NB4 (cell line): ENCODE measurements around the gene POLDIP2.

Experiments
- CTCF ChIP-seq: IDR thresholded peaks from one replicate; pipeline ENCODE4 v1.5.1; 2012; ENCODE audit warnings: low read depth, low read length
- MAX ChIP-seq: IDR thresholded peaks from 2 replicates; pipeline ENCODE4 v1.6.1; 2011; ENCODE audit warnings: low read depth, low read length
- POLR2A ChIP-seq: IDR thresholded peaks from 2 replicates; pipeline ENCODE4 v1.6.1; 2011; ENCODE audit warnings: mild to moderate bottlenecking; ENCODE audit not compliant: insufficient read length; ENCODE audit errors: extremely low read depth

- TF ChIP-seq CTCF: no peak
- no peak for TF ChIP-seq POLR2A
- TF ChIP-seq MAX: no peak
Measured at GRCh38 chr17:28344435-28344901, 12.9 kb downstream of the POLDIP2 start.
